SU-DHL-6 (cell line): ENCODE results near the gene USP12.

Experiments
- H2AFZ ChIP-seq: fragments of 200-600 bp; sonication (generic); 2 replicates; pipeline ENCODE4 v1.6.1; 2014; ENCODE audit warnings: low read depth, mild to moderate bottlenecking, moderate library complexity, mixed read lengths, antibody characterized with exemption, low read length; ENCODE audit not compliant: severe bottlenecking
- H3F3A ChIP-seq: fragments of 200-600 bp; shearing (Covaris generic); 2 replicates; pipeline ENCODE4 v1.6.0; 2016; ENCODE audit warnings: antibody characterized with exemption, mild to moderate bottlenecking; ENCODE audit not compliant: insufficient read depth
- H3K27ac ChIP-seq: fragments of 200-600 bp; sonication (generic); 2 replicates; pipeline ENCODE4 v1.5.1; 2016; ENCODE audit warnings: low read depth, mild to moderate bottlenecking, low read length, moderate library complexity, mixed read lengths
- H3K27me3 ChIP-seq: fragments of 200-600 bp; sonication (generic), shearing (Covaris generic); 2 replicates; pipeline ENCODE4 v1.6.0; 2014; ENCODE audit warnings: mild to moderate bottlenecking, low read length
- H3K36me3 ChIP-seq: fragments of 200-600 bp; sonication (generic); 2 replicates; pipeline ENCODE4 v1.6.1; 2014; ENCODE audit warnings: mild to moderate bottlenecking, low read length, mixed read lengths
- H3K4me2 ChIP-seq: fragments of 300-600, 200-600 bp; shearing (Covaris generic), sonication (generic); 2 replicates; pipeline ENCODE4 v1.6.0; 2014; ENCODE audit warnings: low read length, low read depth, mild to moderate bottlenecking; ENCODE audit not compliant: poor library complexity, severe bottlenecking
- H3K4me3 ChIP-seq: fragments of 200-600 bp; sonication (generic); 2 replicates; pipeline ENCODE4 v1.5.1; 2014; ENCODE audit warnings: antibody characterized with exemption, low read length, mild to moderate bottlenecking, mixed read lengths; ENCODE audit not compliant: insufficient read depth, poor library complexity, severe bottlenecking
- H3K79me2 ChIP-seq: fragments of 200-600 bp; sonication (generic); 2 replicates; pipeline ENCODE4 v1.6.1; 2014; ENCODE audit warnings: mild to moderate bottlenecking, low read length, moderate library complexity; ENCODE audit not compliant: insufficient read depth
- H3K9ac ChIP-seq: fragments of 200-600 bp; sonication (generic); 2 replicates; pipeline ENCODE4 v1.7.0; 2014; ENCODE audit warnings: mild to moderate bottlenecking, low read length
- H3K9me2 ChIP-seq: fragments of 200-600 bp; sonication (generic); replicated peaks from 2 replicates; pipeline ENCODE4 v1.6.1; 2014; ENCODE audit warnings: low read length; ENCODE audit not compliant: insufficient read depth
- H3K9me3 ChIP-seq: fragments of 200-600 bp; sonication (generic); 2 replicates; pipeline ENCODE4 v1.6.1; 2014; ENCODE audit warnings: low read length, mixed read lengths; ENCODE audit not compliant: insufficient read depth
- H4K20me1 ChIP-seq: fragments of 200-600 bp; sonication (generic); 2 replicates; pipeline ENCODE4 v1.6.1; 2014; ENCODE audit warnings: low read depth, mild to moderate bottlenecking, antibody characterized with exemption, low read length, moderate library complexity, mixed read lengths
- EZH2phosphoT487 ChIP-seq: fragments of 200-600 bp; sonication (generic), shearing (Covaris generic); conservative IDR thresholded peaks from 2 replicates; pipeline ENCODE4 v1.6.1; 2018; ENCODE audit warnings: mild to moderate bottlenecking, antibody characterized with exemption, low read length, moderate library complexity, mixed read lengths
- TF ChIP-seq, protein P1 (sequence below): fragments of 200-600 bp; sonication (generic); IDR thresholded peaks from one replicate; pipeline ENCODE4 v1.5.1; 2017; ENCODE audit warnings: antibody characterized with exemption, mild to moderate bottlenecking, low read length, moderate library complexity; ENCODE audit not compliant: insufficient read depth, poor library complexity, severe bottlenecking

The USP12 gene

DNA sequence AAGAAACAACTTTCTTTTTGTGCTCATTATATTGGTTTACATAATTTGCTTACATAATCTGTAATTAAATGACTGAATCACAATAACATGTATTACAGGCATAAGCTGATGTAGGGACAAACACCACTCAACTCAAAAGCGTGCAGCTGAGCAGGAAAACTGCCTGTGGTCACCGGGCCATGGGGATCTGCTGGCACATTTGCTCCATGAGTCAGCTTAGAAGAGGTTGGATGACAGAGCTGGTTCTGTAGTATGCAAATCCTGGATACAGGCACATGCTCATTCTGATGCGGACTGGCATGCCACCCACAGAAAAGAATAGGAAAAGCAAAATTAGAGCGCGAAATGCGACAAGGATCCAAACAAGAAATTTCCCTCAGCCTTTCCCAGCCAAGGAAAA is 128.6 kb downstream of the USP12 start:
- no peak overlapping the region for H3K4me3 ChIP-seq
- H3K27ac ChIP-seq, result no peak overlapping the region
- H4K20me1 ChIP-seq, result no peaks in the 10 kb centered on the region
- no peaks in the 10 kb centered on the region for H3K79me2 ChIP-seq
- H2AFZ ChIP-seq, result no peak overlapping the region
- H3K4me2 ChIP-seq, result no peak overlapping the region
- H3K9me2 ChIP-seq, result no peaks in the 10 kb centered on the region
- H3K9ac ChIP-seq, result no peak overlapping the region
- no peaks in the 10 kb centered on the region for H3K36me3 ChIP-seq
- no peaks in the 10 kb centered on the region for H3K27me3 ChIP-seq
- TF ChIP-seq EZH2phosphoT487, result no peak
- TF ChIP-seq, protein P1, sequence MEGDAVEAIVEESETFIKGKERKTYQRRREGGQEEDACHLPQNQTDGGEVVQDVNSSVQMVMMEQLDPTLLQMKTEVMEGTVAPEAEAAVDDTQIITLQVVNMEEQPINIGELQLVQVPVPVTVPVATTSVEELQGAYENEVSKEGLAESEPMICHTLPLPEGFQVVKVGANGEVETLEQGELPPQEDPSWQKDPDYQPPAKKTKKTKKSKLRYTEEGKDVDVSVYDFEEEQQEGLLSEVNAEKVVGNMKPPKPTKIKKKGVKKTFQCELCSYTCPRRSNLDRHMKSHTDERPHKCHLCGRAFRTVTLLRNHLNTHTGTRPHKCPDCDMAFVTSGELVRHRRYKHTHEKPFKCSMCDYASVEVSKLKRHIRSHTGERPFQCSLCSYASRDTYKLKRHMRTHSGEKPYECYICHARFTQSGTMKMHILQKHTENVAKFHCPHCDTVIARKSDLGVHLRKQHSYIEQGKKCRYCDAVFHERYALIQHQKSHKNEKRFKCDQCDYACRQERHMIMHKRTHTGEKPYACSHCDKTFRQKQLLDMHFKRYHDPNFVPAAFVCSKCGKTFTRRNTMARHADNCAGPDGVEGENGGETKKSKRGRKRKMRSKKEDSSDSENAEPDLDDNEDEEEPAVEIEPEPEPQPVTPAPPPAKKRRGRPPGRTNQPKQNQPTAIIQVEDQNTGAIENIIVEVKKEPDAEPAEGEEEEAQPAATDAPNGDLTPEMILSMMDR, result no peak
- H3F3A ChIP-seq, result no peaks in the 10 kb centered on the region
- H3K9me3 ChIP-seq, result no peaks in the 10 kb centered on the region

DNA sequence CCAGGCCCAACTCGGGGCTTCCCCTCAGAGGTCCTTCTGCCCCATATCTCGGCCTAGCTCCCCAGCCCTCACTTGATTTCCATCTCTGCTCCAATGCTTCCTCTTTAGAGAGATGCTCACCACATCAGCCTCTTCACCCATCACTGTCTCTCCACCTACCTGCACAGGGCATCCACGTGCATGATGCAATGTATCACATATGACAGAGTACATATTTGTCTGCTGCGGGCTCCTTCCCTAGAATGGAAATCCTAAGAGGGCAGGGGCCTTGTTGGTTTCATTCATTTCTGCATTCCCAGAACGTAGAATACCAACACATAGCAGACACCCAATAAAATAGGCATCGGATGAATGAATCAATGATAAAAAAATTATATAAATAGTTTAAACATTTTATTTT is 130.3 kb downstream of the USP12 start:
- Histone ChIP-seq H2AFZ (no peak overlapping the region), H4K20me1 (no peaks in the 10 kb centered on the region), H3K27me3 (no peaks in the 10 kb centered on the region), H3K36me3 (no peaks in the 10 kb centered on the region), H3K79me2 (no peaks in the 10 kb centered on the region), H3K4me3 (no peak overlapping the region), H3K9me3 (no peaks in the 10 kb centered on the region), H3K4me2 (no peak overlapping the region), H3F3A (no peaks in the 10 kb centered on the region), H3K9ac (no peak overlapping the region), H3K9me2 (no peaks in the 10 kb centered on the region), H3K27ac (no peak overlapping the region)
- TF ChIP-seq, protein P1, result no peak
- no peak for TF ChIP-seq EZH2phosphoT487

DNA sequence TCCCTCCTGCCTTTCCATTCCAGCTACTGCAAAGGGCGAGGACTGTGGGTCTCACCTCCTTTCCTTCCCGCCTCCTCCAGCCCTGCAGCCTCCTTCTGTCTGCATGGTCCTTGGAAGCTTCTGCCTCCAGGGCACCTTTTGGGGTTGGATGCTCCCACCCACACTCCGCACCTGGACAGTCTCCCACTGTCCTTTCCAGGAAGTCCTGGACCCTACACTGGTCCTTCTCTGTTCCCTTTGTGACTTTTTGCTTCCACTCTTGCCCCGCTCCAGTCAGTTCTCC is 130.8 kb downstream of the USP12 start:
- no peaks in the 10 kb centered on the region for H3K36me3 ChIP-seq
- H3K4me3 ChIP-seq, result no peak overlapping the region
- H2AFZ ChIP-seq, result no peak overlapping the region
- TF ChIP-seq, protein P1, result no peak
- TF ChIP-seq EZH2phosphoT487, result no peak
- no peaks in the 10 kb centered on the region for H3K27me3 ChIP-seq
- no peak overlapping the region for H3K9ac ChIP-seq
- H3K4me2 ChIP-seq, result no peak overlapping the region
- no peaks in the 10 kb centered on the region for H3F3A ChIP-seq
- no peaks in the 10 kb centered on the region for H3K9me3 ChIP-seq
- H4K20me1 ChIP-seq, result no peaks in the 10 kb centered on the region
- H3K27ac ChIP-seq, result no peak overlapping the region
- no peaks in the 10 kb centered on the region for H3K79me2 ChIP-seq
- H3K9me2 ChIP-seq, result no peaks in the 10 kb centered on the region
